CD1c-positive myeloid dendritic cell (primary cell): Measurements from ENCODE around the gene SUSD5.
"Not testable (repeated sequence)": the region's sequence is repeated elsewhere in the genome, so short reads cannot be mapped to it uniquely, and the experiment has no call there.

Source experiments
- DNase-seq: peaks from one replicate; pipeline ENCODE4 v3.0.0-alpha.2; 2016; ENCODE audit errors: extremely low spot score

SUSD5 gene

GRCh38 chr3:33115024-33115768 lies 103.4 kb downstream of the SUSD5 start:
- peak; percentile 92 for DNase-seq

GRCh38 chr3:33114622-33115023 lies 104.0 kb downstream of the SUSD5 start:
- no peak for DNase-seq

- peak; percentile 92 for DNase-seq
These were observed 104.6 kb downstream of the SUSD5 start, which contains the start of gene CRTAP for GRCh38 chr3:33113772-33114621. TSS of gene CRTAP (plus strand) at chr3:33114014. CDS start at chr3:33114078, 64 bp downstream.

GRCh38 chr3:33111581-33111980 lies 107.0 kb downstream of the SUSD5 start:
- no peak for DNase-seq

GRCh38 chr3:33106854-33107253 lies 111.8 kb downstream of the SUSD5 start:
- DNase-seq = not testable (repeated sequence)

- DNase-seq = no peak
These were observed 113.2 kb downstream of the SUSD5 start for GRCh38 chr3:33105341-33105948.

GRCh38 chr3:33104803-33105202 lies 113.8 kb downstream of the SUSD5 start:
- no peak for DNase-seq

- DNase-seq = no peak
These were observed 115.1 kb downstream of the SUSD5 start for GRCh38 chr3:33103480-33103879.

- DNase-seq = no peak
These were observed 115.6 kb downstream of the SUSD5 start for GRCh38 chr3:33103034-33103433.

GRCh38 chr3:33100229-33100628 lies 118.4 kb downstream of the SUSD5 start:
- no peak for DNase-seq
